Thymus (tissue), 11 donors: ENCODE results near the gene CLK1. TPM values are rescaled to one million over a fixed set of nuclear protein-coding genes. Genes with fewer than 3 reads are reported as not detected.
A peak's percentile ranks its signal among the peaks of the same experiment; 100 is the strongest.

ENCODE experiments used
- DNase-seq, 9 donors: peaks; one replicate each; pipeline ENCODE4 v3.0.0-alpha.2; 2013; ENCODE audit warnings: low spot score in 9 of 9, low read depth in 6 of 9, missing footprints in 1 of 9
- H3K27ac ChIP-seq, 2 donors: one replicate each; pipeline ENCODE4 v1.5.1; 2013; ENCODE audit warnings: control low read depth in 1 of 2, low read depth in 1 of 2, low read length in 1 of 2, mild to moderate bottlenecking in 1 of 2, moderate library complexity in 1 of 2
- H3K27me3 ChIP-seq, 2 donors: one replicate each; pipeline ENCODE4 v1.5.1; 2013; ENCODE audit warnings: low read length in 1 of 2; ENCODE audit not compliant: control insufficient read depth in 2 of 2, insufficient read depth in 1 of 2
- H3K36me3 ChIP-seq, 2 donors: one replicate each; pipeline ENCODE4 v1.5.1; 2013; ENCODE audit warnings: low read length in 1 of 2, mild to moderate bottlenecking in 1 of 2, moderate library complexity in 1 of 2; ENCODE audit not compliant: control insufficient read depth in 2 of 2, insufficient read depth in 2 of 2
- H3K4me1 ChIP-seq, 2 donors: one replicate each; pipeline ENCODE4 v1.5.1; 2013; ENCODE audit warnings: low read length in 2 of 2; ENCODE audit not compliant: control insufficient read depth in 2 of 2, insufficient read depth in 2 of 2
- H3K4me3 ChIP-seq, 2 donors: one replicate each; pipeline ENCODE4 v1.5.1; 2013; ENCODE audit warnings: low read length in 2 of 2, control low read depth in 1 of 2, mild to moderate bottlenecking in 1 of 2
- H3K9me3 ChIP-seq, 2 donors: one replicate each; pipeline ENCODE4 v1.5.1; 2013; ENCODE audit warnings: low read length in 1 of 2, mild to moderate bottlenecking in 1 of 2; ENCODE audit not compliant: control insufficient read depth in 2 of 2, insufficient read depth in 1 of 2
- WGBS: extraction: QIAGEN DNeasy Blood & Tissue Kit; methylation state at CpG from one replicate; pipeline ENCODE4 v1.1.7; 2013; 5-methylcytosine and 5-hydroxymethylcytosine counted together
- polyA plus RNA-seq: library from polyadenylated mRNA; stranded (reverse); fragments of 200-250 nt; gene quantifications from one replicate; pipeline ENCODE4 v1.2.3, GENCODE V29; 2013
- total RNA-seq: library from RNA; stranded (reverse); fragments of 120-200 nt; gene quantifications from one replicate; pipeline ENCODE4 v1.2.4, GENCODE V29; 2013
- donor health status: healthy.

Gene CLK1
- total and polyA plus RNA-seq, 2 donors, result 295 to 1,486 TPM

- H3K4me3 ChIP-seq, result peak overlapping the region; percentile 81 to 97
- H3K36me3 ChIP-seq, result peaks cover 13 to 42% of the 10 kb centered on the region in 2 donors
- H3K27me3 ChIP-seq, result no peaks in the 10 kb centered on the region
- H3K4me1 ChIP-seq, result peaks cover 0 to 21% of the 10 kb centered on the region in 2 donors
- H3K27ac ChIP-seq, result peak overlapping the region; percentile 53 to 100
- under 1% methylated on average over 13 of the region's 13 CpGs for WGBS
- DNase-seq, result peak; percentile 32 to 86 (median 69)
- no peaks in the 10 kb centered on the region for H3K9me3 ChIP-seq
Measured at GRCh38 chr2:200862532-200863000, 1.9 kb downstream of the CLK1 start.

DNA sequence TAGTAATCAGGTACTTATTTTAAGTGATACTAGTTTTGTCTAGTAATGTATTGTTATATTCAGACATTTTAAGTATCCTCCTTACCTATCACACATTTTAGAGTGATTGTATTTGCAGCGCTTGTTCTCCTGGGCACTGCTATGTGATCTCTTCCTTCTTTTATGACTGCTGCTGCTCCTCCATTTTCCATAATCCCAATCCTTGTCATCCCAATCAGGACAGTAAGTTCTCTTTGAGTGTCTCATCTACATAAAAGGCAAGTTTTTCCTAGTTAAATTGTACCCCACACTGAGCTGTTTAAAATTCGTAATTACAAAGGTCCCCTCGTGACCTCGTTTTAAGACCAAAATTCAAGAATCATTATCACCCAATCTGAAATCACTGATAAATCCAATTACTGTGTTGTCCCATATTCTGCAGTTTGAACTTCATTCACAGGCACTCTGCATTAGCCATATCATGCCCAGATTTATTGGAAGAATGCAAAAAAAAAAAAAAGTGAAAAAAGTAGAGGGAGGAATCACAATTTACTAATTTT is 2.8 kb downstream of the CLK1 start:
- H3K4me3 ChIP-seq, result peak overlapping the region; percentile 81 to 97
- DNase-seq, result peak in 1 of 9 donors; percentile 14
- peaks cover 16 to 50% of the 10 kb centered on the region in 2 donors for H3K36me3 ChIP-seq
- no peaks in the 10 kb centered on the region for H3K9me3 ChIP-seq
- 28% methylated on average over 4 of the region's 4 CpGs for WGBS
- peaks cover 0 to 21% of the 10 kb centered on the region in 2 donors for H3K4me1 ChIP-seq
- H3K27ac ChIP-seq, result peak overlapping the region in 1 of 2 donors; percentile 52
- no peaks in the 10 kb centered on the region for H3K27me3 ChIP-seq

GRCh38 chr2:200860092-200860795 is 4.2 kb downstream of the CLK1 start:
- Histone ChIP-seq H3K27me3 (no peaks in the 10 kb centered on the region), H3K4me3 (no peak overlapping the region), H3K36me3 (peaks cover 25 to 65% of the 10 kb centered on the region in 2 donors), H3K9me3 (no peaks in the 10 kb centered on the region), H3K4me1 (peaks cover 0 to 19% of the 10 kb centered on the region in 2 donors), H3K27ac (no peak overlapping the region)
- DNase-seq, result no peak
- WGBS, result 77% methylated on average over 12 of the region's 12 CpGs

DNA sequence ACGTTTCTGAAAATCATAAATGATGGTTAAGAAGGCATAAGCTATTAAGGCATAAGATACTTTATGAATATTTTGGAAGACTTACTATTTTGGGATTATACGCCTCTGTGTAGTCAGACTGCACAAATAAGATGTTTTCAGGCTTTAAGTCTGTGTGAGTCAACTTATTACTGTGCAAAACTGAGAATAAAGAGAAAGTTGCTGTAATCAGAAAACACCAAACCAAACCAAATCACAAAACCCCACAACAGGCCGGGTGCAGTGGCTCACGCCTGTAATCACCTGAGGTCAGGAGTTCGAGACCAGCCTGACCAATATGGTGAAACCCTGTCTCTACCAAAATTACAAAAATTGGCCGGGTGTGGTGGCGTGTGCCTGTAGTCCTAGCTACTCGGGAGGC is 7.7 kb downstream of the CLK1 start:
- H3K4me3 ChIP-seq, result no peak overlapping the region
- H3K36me3 ChIP-seq, result peaks cover 49 to 97% of the 10 kb centered on the region in 2 donors
- H3K9me3 ChIP-seq, result no peaks in the 10 kb centered on the region
- H3K27ac ChIP-seq, result no peak overlapping the region
- no peaks in the 10 kb centered on the region for H3K27me3 ChIP-seq
- DNase-seq, result no peak
- H3K4me1 ChIP-seq, result peaks cover 0 to 11% of the 10 kb centered on the region in 2 donors
- 91% methylated on average over 8 of the region's 8 CpGs for WGBS

- Histone ChIP-seq H3K4me3 (no peak overlapping the region), H3K27me3 (no peaks in the 10 kb centered on the region), H3K36me3 (peaks cover 43 to 75% of the 10 kb centered on the region in 2 donors), H3K27ac (no peak overlapping the region), H3K4me1 (no peaks in the 10 kb centered on the region), H3K9me3 (no peaks in the 10 kb centered on the region)
- no peak for DNase-seq
- 98% methylated on average over 2 of the region's 2 CpGs for WGBS
Measured at GRCh38 chr2:200852605-200853004, 11.9 kb downstream of the CLK1 start.

- H3K27me3 ChIP-seq, result no peaks in the 10 kb centered on the region
- H3K36me3 ChIP-seq, result peaks cover 40 to 65% of the 10 kb centered on the region in 2 donors
- no peaks in the 10 kb centered on the region for H3K9me3 ChIP-seq
- H3K27ac ChIP-seq, result no peak overlapping the region
- no peak for DNase-seq
- H3K4me3 ChIP-seq, result no peak overlapping the region
- H3K4me1 ChIP-seq, result no peaks in the 10 kb centered on the region
- WGBS, result 98% methylated on average over 6 of the region's 6 CpGs
Measured at GRCh38 chr2:200851398-200852248, 12.8 kb downstream of the CLK1 start.

DNA sequence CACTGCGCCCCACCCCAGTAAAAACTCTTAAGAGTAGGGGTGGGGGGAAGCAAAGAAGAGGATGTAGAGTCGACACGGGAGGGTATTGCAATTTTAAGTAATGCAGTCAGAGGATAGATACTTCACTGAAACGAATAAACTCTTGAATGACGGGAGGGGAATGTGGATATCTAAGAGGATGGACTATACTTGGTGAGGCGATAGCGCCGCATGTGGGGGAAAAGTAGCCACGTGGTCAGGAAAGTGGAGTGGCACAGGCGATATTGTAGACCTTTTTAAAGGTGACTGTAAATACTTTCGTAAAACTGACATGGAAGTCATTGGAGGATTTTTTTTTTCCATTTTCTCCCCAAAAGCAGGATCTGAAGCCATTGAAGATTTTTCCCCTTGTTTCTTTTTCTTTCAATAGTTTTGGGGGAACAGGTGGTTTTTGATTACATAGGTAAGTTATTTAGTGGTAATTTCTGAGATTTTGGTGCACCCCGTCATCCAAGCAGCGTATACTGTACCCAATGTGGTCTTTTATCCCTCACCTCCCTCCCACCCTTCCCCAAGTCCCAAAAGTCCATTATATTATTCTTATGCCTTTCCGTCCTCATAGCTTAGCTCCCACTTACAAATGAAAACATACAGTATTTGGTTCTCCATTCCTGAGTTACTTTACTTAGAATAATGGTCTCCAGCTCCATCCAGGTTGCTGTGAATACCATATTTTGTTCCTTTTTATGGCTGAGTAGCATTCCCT is 13.8 kb downstream of the CLK1 start:
- no peaks in the 10 kb centered on the region for H3K4me1 ChIP-seq
- no peaks in the 10 kb centered on the region for H3K27me3 ChIP-seq
- no peak for DNase-seq
- no peaks in the 10 kb centered on the region for H3K9me3 ChIP-seq
- 97% methylated on average over 14 of the region's 14 CpGs for WGBS
- H3K36me3 ChIP-seq, result peaks cover 35 to 55% of the 10 kb centered on the region in 2 donors
- no peak overlapping the region for H3K27ac ChIP-seq
- no peak overlapping the region for H3K4me3 ChIP-seq

DNA sequence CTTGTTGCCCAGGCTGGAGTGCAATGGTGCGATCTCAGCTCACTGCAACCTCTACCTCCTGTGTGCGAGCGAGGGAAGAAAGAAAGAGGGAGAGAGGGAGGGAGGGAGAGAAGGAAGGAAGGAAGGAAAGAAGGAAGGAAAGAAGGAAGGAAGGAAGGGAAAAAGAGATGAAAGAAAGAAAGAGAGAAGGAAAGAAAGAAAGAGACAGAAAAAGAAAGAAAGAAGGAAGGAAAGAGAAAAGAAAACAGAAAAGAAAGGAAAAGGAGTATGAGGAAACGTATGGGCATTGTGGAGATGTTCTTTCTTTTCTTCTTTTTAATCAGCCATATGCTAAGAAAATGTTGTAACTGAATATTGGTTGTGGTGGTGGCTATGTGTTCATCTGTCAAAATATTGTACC is 16.5 kb downstream of the CLK1 start:
- H3K9me3 ChIP-seq, result no peaks in the 10 kb centered on the region
- 85% methylated on average over 4 of the region's 4 CpGs for WGBS
- no peak overlapping the region for H3K4me3 ChIP-seq
- H3K27ac ChIP-seq, result no peak overlapping the region
- H3K27me3 ChIP-seq, result no peaks in the 10 kb centered on the region
- peaks cover 15 to 29% of the 10 kb centered on the region in 2 donors for H3K36me3 ChIP-seq
- DNase-seq, result no peak
- H3K4me1 ChIP-seq, result peaks cover 0 to 13% of the 10 kb centered on the region in 2 donors
